ENCODE results near the gene B3GNT9. TPM values are rescaled to one million over a fixed set of nuclear protein-coding genes. Genes with fewer than 3 reads are reported as not detected.

The B3GNT9 gene
- total RNA-seq, 1 donor from 2014 or later = 1.2 TPM

GRCh38 chr16:67169642-67170167 lies 18.9 kb upstream of the B3GNT9 start:
- DNase-seq (ENCODE audit: low spot score in 2 of 2) (no peak), FAIRE-seq (no peak)

GRCh38 chr16:67169011-67169451 lies 18.2 kb upstream of the B3GNT9 start:
- no peak for DNase-seq (ENCODE audit: low spot score in 2 of 2)
- FAIRE-seq = no peak

GRCh38 chr16:67167588-67167987 lies 16.8 kb upstream of the B3GNT9 start:
- FAIRE-seq = no peak

GRCh38 chr16:67166598-67167168 lies 15.9 kb upstream of the B3GNT9 start:
- DNase-seq (ENCODE audit: low spot score in 2 of 2) (no peak), FAIRE-seq (no peak)

More at GRCh38 chr16:67167588-67167987, 16.8 kb upstream of the B3GNT9 start:
- DNase-seq (ENCODE audit: low spot score in 2 of 2) = no peak

- FAIRE-seq (no peak), DNase-seq (ENCODE audit: low spot score in 2 of 2) (no peak)
Measured at GRCh38 chr16:67166110-67166547, 15.3 kb upstream of the B3GNT9 start.

GRCh38 chr16:67165121-67166078 lies 14.6 kb upstream of the B3GNT9 start:
- FAIRE-seq (no peak), DNase-seq (ENCODE audit: low spot score in 2 of 2) (no peak)

GRCh38 chr16:67164599-67165061 lies 13.8 kb upstream of the B3GNT9 start, which contains the start of gene HSF4:
Gene HSF4 (plus strand): TSS chr16:67164745. CDS start chr16:67164812, 67 bp downstream.
- FAIRE-seq (no peak), DNase-seq (ENCODE audit: low spot score in 2 of 2) (peak; percentile 80 to 90)

GRCh38 chr16:67163999-67164558 lies 13.3 kb upstream of the B3GNT9 start:
- DNase-seq (ENCODE audit: low spot score in 2 of 2) = no peak
- FAIRE-seq = no peak

- FAIRE-seq = no peak
- DNase-seq (ENCODE audit: low spot score in 2 of 2) = peak in 1 of 2 donors; percentile 73
Measured at GRCh38 chr16:67163164-67163998, 12.6 kb upstream of the B3GNT9 start.

- no peak for FAIRE-seq
- peak in 1 of 2 donors; percentile 40 for DNase-seq (ENCODE audit: low spot score in 2 of 2)
Measured at GRCh38 chr16:67162506-67163163, 11.8 kb upstream of the B3GNT9 start.

GRCh38 chr16:67161595-67162058 lies 10.8 kb upstream of the B3GNT9 start:
- FAIRE-seq (no peak), DNase-seq (ENCODE audit: low spot score in 2 of 2) (peak in 1 of 2 donors; percentile 19)

GRCh38 chr16:67158637-67159600 lies 8.1 kb upstream of the B3GNT9 start:
- peak in 1 of 2 donors; percentile 46 for DNase-seq (ENCODE audit: low spot score in 2 of 2)
- FAIRE-seq = no peak

- no peak for FAIRE-seq
- DNase-seq (ENCODE audit: low spot score in 2 of 2) = peak in 1 of 2 donors; percentile 12
Measured at GRCh38 chr16:67157892-67158635, 7.3 kb upstream of the B3GNT9 start.

GRCh38 chr16:67157106-67157748 lies 6.4 kb upstream of the B3GNT9 start:
- DNase-seq (ENCODE audit: low spot score in 2 of 2) = no peak
- no peak for FAIRE-seq

- no peak for FAIRE-seq
- DNase-seq (ENCODE audit: low spot score in 2 of 2) = peak in 1 of 2 donors; percentile 35
Measured at GRCh38 chr16:67156143-67156844, 5.5 kb upstream of the B3GNT9 start.
